Breast epithelium (tissue), 4 donors: ENCODE data around the gene CHPF. TPM values are rescaled to one million over a fixed set of nuclear protein-coding genes. Genes with fewer than 3 reads are reported as not detected.

Experiments used
- DNase-seq, 2 donors: peaks; one replicate each; pipeline ENCODE4 v3.0.0-alpha.2; 2019; ENCODE audit warnings: low spot score in 2 of 2
- H3K27ac ChIP-seq, 2 donors: fragments of 200-600 bp; sonication (generic) in 1 of 2; one replicate each; pipeline ENCODE4 v1.5.1; 2016 to 2019; ENCODE audit warnings: mild to moderate bottlenecking in 1 of 2
- H3K27me3 ChIP-seq, 2 donors: fragments of 200-600 bp; sonication (generic) in 1 of 2; one replicate each; pipeline versions ENCODE4 v1.5.1 to v1.6.0; 2017 to 2019; ENCODE audit warnings: control low read depth in 1 of 2, mild to moderate bottlenecking in 1 of 2
- H3K36me3 ChIP-seq: fragments of 200-600 bp; one replicate; pipeline ENCODE4 v1.5.1; 2019
- H3K4me1 ChIP-seq, 2 donors: fragments of 200-600 bp; sonication (generic); one replicate each; pipeline ENCODE4 v1.5.1; 2016 to 2019; ENCODE audit warnings: control low read depth in 1 of 2
- H3K4me3 ChIP-seq, 3 donors: fragments of 200-600 bp; sonication (generic); 1 replicate in 2 of 3; 2 replicates in 1 of 3; pipeline ENCODE4 v1.5.1; 2016 to 2019; ENCODE audit warnings: mild to moderate bottlenecking in 3 of 3, moderate library complexity in 2 of 3
- H3K9me3 ChIP-seq, 2 donors: fragments of 200-600 bp; sonication (generic) in 1 of 2; one replicate each; pipeline ENCODE4 v1.5.1; 2016 to 2019; ENCODE audit warnings: control low read depth in 1 of 2
- POLR2A ChIP-seq: fragments of 450-650 bp; IDR thresholded peaks from one replicate; pipeline ENCODE4 v1.6.1; 2016; ENCODE audit warnings: antibody characterized with exemption, mild to moderate bottlenecking, moderate library complexity
- POLR2AphosphoS5 ChIP-seq, 3 donors: sonication (generic); formaldehyde crosslinking; IDR thresholded peaks; one replicate each; pipeline ENCODE4 v1.6.1; 2017; ENCODE audit warnings: antibody characterized with exemption in 3 of 3
- intact Hi-C: fragments of 100-400 bp; cut with DNase I; formaldehyde crosslinking; loops from one replicate; pipeline ENCODE4 v1.15.1; 2023; ENCODE audit warnings: low total_unique reads
- total RNA-seq, 3 donors: library from RNA; depleted of rRNA; stranded (reverse); fragments of >200 nt; gene quantifications; one replicate each; pipeline ENCODE4 v1.1.0, GENCODE V29; 2016
- TF ChIP-seq, protein P1 (sequence below), 3 donors: fragments of 450-650 bp; IDR thresholded peaks; one replicate each; pipeline ENCODE4 v1.5.1; 2016 to 2017; ENCODE audit warnings: antibody characterized with exemption in 3 of 3, mild to moderate bottlenecking in 3 of 3, moderate library complexity in 3 of 3

CHPF gene
- total RNA-seq, 3 donors from 2014 or later: 46.5 to 58.9 (median 49.0) TPM

DNA sequence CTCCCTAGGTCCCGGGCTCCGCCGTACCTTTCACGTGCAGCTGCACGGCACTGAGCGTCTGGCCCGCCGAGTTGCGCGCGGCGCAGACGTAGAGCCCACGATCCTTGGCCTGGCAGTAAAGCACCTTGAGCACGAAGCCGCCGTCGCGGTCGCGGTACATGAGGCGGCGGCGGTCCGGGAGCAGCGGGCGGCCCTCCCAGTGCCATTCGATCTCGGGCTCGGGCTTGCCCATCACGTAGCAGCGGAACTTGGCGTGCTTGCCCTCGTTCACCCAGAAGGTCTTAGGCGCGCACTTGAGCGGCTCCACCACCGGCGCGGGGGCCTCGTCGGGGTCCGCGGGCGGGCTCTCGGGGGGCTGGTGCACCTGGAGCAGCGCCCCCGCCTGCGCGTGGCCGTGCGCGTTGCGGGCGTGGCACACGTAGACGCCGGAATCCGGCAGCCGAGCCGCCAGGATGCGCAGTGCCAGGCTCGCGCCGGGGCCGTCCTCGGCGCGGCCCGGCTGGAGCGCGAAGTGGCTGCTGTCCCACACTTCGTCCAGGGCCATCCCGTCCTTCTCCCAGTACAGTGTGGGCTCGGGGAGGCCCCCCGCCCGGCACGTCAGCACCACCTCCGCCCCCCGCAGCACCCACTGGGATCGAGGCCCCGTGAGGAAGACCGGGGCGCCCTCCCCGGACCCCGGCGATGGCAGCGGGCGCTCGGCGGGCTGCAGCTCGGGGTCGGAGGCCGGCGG lies 26.8 kb upstream of the CHPF start:
- Histone ChIP-seq H3K9me3 (no peaks in the 10 kb centered on the region), H3K36me3 (no peaks in the 10 kb centered on the region), H3K4me1 (no peaks in the 10 kb centered on the region), H3K27me3 (no peaks in the 10 kb centered on the region), H3K27ac (peak overlapping the region; percentile 77 to 93), H3K4me3 (peak overlapping the region; percentile 67 to 99 (median 76))
- no peak for DNase-seq
- intact Hi-C loops: no loop called here
- TF ChIP-seq POLR2AphosphoS5 (IDR thresholded peaks at IDR 0.05): no peak
- TF ChIP-seq, protein P1, sequence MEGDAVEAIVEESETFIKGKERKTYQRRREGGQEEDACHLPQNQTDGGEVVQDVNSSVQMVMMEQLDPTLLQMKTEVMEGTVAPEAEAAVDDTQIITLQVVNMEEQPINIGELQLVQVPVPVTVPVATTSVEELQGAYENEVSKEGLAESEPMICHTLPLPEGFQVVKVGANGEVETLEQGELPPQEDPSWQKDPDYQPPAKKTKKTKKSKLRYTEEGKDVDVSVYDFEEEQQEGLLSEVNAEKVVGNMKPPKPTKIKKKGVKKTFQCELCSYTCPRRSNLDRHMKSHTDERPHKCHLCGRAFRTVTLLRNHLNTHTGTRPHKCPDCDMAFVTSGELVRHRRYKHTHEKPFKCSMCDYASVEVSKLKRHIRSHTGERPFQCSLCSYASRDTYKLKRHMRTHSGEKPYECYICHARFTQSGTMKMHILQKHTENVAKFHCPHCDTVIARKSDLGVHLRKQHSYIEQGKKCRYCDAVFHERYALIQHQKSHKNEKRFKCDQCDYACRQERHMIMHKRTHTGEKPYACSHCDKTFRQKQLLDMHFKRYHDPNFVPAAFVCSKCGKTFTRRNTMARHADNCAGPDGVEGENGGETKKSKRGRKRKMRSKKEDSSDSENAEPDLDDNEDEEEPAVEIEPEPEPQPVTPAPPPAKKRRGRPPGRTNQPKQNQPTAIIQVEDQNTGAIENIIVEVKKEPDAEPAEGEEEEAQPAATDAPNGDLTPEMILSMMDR (IDR thresholded peaks at IDR 0.05): no peak

DNA sequence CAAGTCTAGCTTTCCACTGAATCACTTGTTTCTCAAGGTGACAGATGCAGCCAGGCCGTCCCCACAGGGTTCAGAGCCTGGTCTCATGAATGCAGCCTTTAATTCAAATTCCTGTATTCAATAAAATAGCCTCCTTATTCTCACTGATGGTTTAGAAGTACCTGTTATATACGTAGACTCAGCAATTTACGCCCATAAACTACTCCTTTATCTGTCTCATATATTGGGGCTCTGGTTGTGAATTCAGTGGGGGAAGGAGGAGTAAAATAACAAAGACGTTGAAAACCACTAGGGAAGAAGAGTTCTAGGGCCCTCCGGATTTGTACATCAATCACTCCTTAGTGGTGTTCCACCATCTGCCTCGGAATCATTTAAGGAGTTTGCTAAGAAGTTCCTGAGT lies 26.0 kb upstream of the CHPF start:
- Histone ChIP-seq H3K9me3 (no peaks in the 10 kb centered on the region), H3K36me3 (no peaks in the 10 kb centered on the region), H3K4me1 (no peaks in the 10 kb centered on the region), H3K27ac (peak overlapping the region in 1 of 2 donors; percentile 93), H3K4me3 (peak overlapping the region in 1 of 3 donors; percentile 67), H3K27me3 (no peaks in the 10 kb centered on the region)
- intact Hi-C loops: no loop called here
- no peak for TF ChIP-seq POLR2AphosphoS5 (IDR thresholded peaks at IDR 0.05)
- TF ChIP-seq, protein P1 (IDR thresholded peaks at IDR 0.05): no peak
- DNase-seq: no peak

DNA sequence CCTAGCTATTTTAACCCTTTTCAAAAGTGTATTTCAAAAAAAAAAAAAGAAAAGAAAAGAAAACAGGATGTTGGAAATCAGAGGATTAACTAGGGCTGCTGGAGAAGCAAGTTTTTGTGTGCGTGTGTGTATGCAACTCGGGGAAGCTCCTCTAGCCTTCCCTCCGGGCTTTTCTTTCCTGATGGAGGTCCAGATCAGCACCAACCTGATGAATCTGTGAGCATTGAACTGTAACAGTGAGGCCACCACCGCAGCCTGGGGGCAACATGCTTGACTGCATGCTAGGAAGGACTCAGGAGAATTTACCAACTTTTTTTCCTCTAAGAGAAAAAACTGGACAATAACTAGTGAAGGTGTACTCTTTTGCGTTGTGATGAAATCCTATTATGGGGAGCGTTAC lies 25.4 kb upstream of the CHPF start:
- intact Hi-C loops: no loop called here
- no peaks in the 10 kb centered on the region for H3K27me3 ChIP-seq
- H3K9me3 ChIP-seq: no peaks in the 10 kb centered on the region
- no peak overlapping the region for H3K4me3 ChIP-seq
- TF ChIP-seq POLR2AphosphoS5 (IDR thresholded peaks at IDR 0.05) (no peak), POLR2A (no peak)
- TF ChIP-seq, protein P1 (IDR thresholded peaks at IDR 0.05): no peak
- no peaks in the 10 kb centered on the region for H3K36me3 ChIP-seq
- H3K4me1 ChIP-seq: no peaks in the 10 kb centered on the region
- no peak overlapping the region for H3K27ac ChIP-seq
- DNase-seq: no peak

GRCh38 chr2:219567791-219568361 lies 24.3 kb upstream of the CHPF start:
- Histone ChIP-seq H3K36me3 (no peaks in the 10 kb centered on the region), H3K27me3 (no peaks in the 10 kb centered on the region), H3K4me3 (no peak overlapping the region), H3K27ac (no peak overlapping the region), H3K9me3 (no peaks in the 10 kb centered on the region), H3K4me1 (no peaks in the 10 kb centered on the region)
- TF ChIP-seq POLR2A: no peak
- TF ChIP-seq, protein P1 (IDR thresholded peaks at IDR 0.05): no peak
- TF ChIP-seq POLR2AphosphoS5 (IDR thresholded peaks at IDR 0.05): no peak
- intact Hi-C loops: no loop called here
- DNase-seq: no peak

DNA sequence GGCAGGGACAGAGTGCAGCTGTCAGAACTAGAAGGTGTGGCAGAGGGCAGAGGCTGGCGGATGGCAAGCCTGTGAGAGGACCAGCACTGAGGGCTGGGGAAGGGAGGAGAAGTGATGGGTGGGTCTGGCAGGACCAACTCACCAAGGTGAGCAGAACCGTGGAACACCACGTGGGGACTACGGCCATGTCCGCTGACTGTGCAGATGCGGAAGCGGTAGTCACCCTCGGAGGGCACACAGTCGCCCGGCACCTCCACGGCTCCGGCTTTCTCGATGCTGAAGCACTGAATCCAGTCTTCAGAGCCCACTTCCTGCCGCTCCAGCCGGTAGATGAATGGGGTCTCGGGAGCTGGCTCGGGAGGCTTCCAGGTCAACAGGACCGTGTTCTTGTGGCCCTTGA lies 23.5 kb upstream of the CHPF start:
- Histone ChIP-seq H3K4me3 (no peak overlapping the region), H3K27me3 (no peaks in the 10 kb centered on the region), H3K27ac (no peak overlapping the region), H3K4me1 (no peaks in the 10 kb centered on the region), H3K36me3 (no peaks in the 10 kb centered on the region), H3K9me3 (no peaks in the 10 kb centered on the region)
- intact Hi-C loops: no loop called here
- no peak for DNase-seq
- TF ChIP-seq POLR2A: no peak
- TF ChIP-seq, protein P1 (IDR thresholded peaks at IDR 0.05): no peak
- TF ChIP-seq POLR2AphosphoS5 (IDR thresholded peaks at IDR 0.05): no peak
